ENCODE data around the gene THSD1.
A peak's percentile ranks its signal among the peaks of the same experiment; 100 is the strongest.

THSD1 gene

DNA sequence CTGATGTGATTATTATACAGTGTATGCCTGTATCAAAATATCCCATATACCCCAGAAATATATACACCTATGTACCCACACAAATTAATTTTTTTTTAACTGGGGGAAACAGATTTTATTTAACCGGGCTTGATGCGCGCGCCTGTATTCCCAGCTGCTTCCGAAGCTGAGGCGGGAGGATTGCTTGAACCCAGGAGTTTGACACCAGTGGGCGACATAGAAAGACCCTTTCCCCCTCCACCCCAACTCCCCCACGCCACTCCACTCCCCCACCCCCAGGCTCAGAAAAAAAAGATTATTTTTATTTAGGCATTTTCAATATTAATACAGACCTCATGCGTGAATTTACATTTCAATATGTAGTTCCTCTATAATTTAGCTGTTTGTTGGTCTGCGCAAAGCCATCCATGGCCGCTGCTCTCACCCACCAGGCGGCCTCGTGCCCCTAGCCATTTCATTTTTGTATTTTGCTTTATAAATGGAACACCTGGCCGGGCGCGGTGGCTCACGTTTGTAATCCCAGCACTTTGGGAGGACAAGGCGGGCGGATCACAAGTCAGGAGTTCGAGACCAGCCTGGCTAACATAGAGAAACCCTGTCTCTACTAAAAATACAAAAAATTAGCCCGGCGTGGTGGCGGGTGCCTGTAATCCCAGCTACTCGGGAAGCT, 45.3 kb upstream of the THSD1 start:
- no peak for TF ChIP-seq CTCF (IDR thresholded peaks at IDR 0.05; ENCODE audit: extremely low read depth, insufficient read depth, missing control alignments)
- DNase-seq (ENCODE audit: low spot score), result no peak
- in situ Hi-C loops (cut with MboI; ENCODE audit: low pct_unique_long_range_greater_than_20kb, low sequenced_read_pairs, unreplicated experiment), result no loop called here

DNA sequence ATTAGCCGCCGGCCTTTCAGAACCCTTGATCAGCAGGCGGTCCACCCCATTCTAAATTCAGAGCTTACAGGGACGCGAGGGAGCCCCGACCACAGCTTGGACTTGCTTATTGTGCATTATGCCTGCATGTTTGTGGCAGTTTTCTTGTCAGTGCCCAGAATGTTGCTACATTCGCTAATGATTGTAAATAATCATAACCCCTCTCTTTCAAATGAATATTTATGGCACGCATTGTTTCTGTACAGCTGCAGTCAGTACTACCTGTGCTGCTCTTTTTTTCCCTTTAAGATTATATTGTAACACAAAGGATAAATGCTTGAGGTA, 44.8 kb upstream of the THSD1 start:
- in situ Hi-C loops (cut with MboI; ENCODE audit: low pct_unique_long_range_greater_than_20kb, low sequenced_read_pairs, unreplicated experiment), result no loop called here
- no peak for TF ChIP-seq CTCF (IDR thresholded peaks at IDR 0.05; ENCODE audit: extremely low read depth, insufficient read depth, missing control alignments)
- no peak for DNase-seq (ENCODE audit: low spot score)

GRCh38 chr13:52450012-52450792, 44.2 kb upstream of the THSD1 start, which contains the start of gene VPS36:
TSS of gene VPS36 (minus strand) at chr13:52450634. CDS start at chr13:52450594, 40 bp downstream.
- peak; percentile 93 for DNase-seq (ENCODE audit: low spot score)
- in situ Hi-C loops (cut with MboI; ENCODE audit: low pct_unique_long_range_greater_than_20kb, low sequenced_read_pairs, unreplicated experiment), result no loop called here
- TF ChIP-seq CTCF (IDR thresholded peaks at IDR 0.05; ENCODE audit: extremely low read depth, insufficient read depth, missing control alignments), result peak; percentile 100

DNA sequence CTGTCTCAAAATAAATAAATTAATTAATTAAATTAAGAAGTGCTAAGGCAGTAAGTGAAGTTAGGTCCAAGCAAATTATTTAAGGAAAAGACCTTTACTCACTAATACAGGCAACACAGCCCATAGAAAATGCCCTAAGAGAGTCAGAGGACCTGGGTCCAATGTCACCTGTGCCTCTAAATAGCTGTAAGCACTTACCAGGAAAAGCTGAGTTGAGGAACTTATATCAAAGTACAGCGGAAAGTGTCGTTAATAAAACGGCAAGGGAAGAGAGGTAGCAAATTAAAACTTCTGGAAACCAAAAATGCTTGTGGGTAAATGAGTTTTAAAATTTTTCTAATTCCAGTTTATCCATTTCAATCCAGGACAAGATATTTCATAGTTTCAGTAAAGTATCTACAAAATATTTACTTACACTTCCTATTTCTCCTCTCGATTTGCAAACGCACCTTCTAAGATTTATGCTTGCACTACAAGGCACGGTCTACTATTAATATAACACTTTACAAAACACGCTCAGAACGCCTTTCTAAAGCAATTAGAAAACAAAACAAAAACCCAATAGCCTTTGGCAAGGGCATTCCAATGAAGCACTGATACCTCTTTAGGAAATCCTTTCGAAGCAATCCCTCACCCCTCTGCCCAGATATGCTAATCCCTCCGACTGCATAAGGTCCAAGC, 43.5 kb upstream of the THSD1 start:
- TF ChIP-seq CTCF (IDR thresholded peaks at IDR 0.05; ENCODE audit: extremely low read depth, insufficient read depth, missing control alignments), result no peak
- DNase-seq (ENCODE audit: low spot score), result no peak
- in situ Hi-C loops (cut with MboI; ENCODE audit: low pct_unique_long_range_greater_than_20kb, low sequenced_read_pairs, unreplicated experiment), result no loop called here

GRCh38 chr13:52447815-52448552, 42.0 kb upstream of the THSD1 start:
- no peak for TF ChIP-seq CTCF (IDR thresholded peaks at IDR 0.05; ENCODE audit: extremely low read depth, insufficient read depth, missing control alignments)
- in situ Hi-C loops (cut with MboI; ENCODE audit: low pct_unique_long_range_greater_than_20kb, low sequenced_read_pairs, unreplicated experiment), result no loop called here
- DNase-seq (ENCODE audit: low spot score), result no peak

GRCh38 chr13:52447354-52447753, 41.4 kb upstream of the THSD1 start:
- no peak for TF ChIP-seq CTCF (IDR thresholded peaks at IDR 0.05; ENCODE audit: extremely low read depth, insufficient read depth, missing control alignments)
- in situ Hi-C loops (cut with MboI; ENCODE audit: low pct_unique_long_range_greater_than_20kb, low sequenced_read_pairs, unreplicated experiment), result no loop called here
- no peak for DNase-seq (ENCODE audit: low spot score)
